Fibroblast of villous mesenchyme (primary cell): Measurements from ENCODE around the gene SCP2. TPM values are rescaled to one million over a fixed set of nuclear protein-coding genes. Genes with fewer than 3 reads are reported as not detected.
"Not testable (repeated sequence)": the region's sequence is repeated elsewhere in the genome, so short reads cannot be mapped to it uniquely, and the experiment has no call there.

Experiments used
- DNase-seq: peaks from one replicate; pipeline ENCODE4 v3.0.0-alpha.2; 2010; ENCODE audit warnings: low read depth
- H3K4me3 ChIP-seq: 2 replicates; pipeline ENCODE4 v1.5.1; 2011; ENCODE audit warnings: low read depth, mild to moderate bottlenecking, low read length
- CTCF ChIP-seq: IDR thresholded peaks from 2 replicates; pipeline ENCODE4 v1.5.1; 2012; ENCODE audit warnings: low read depth, mild to moderate bottlenecking, low read length; ENCODE audit not compliant: insufficient read depth
- total RNA-seq: library from RNA; depleted of rRNA; stranded (reverse); fragments of >200 nt; gene quantifications from 2 replicates; pipeline ENCODE4 v1.2.3, GENCODE V29; 2012

The SCP2 gene
- total RNA-seq, 1 donor, result 170 TPM

- no peak for DNase-seq
- no peak overlapping the region for H3K4me3 ChIP-seq
- no peak for TF ChIP-seq CTCF
These were observed 40.6 kb downstream of the SCP2 start for GRCh38 chr1:52967666-52968065.

GRCh38 chr1:52969234-52969633 lies 42.2 kb downstream of the SCP2 start:
- not testable (repeated sequence) for DNase-seq, H3K4me3 ChIP-seq

GRCh38 chr1:52970149-52970548 lies 43.1 kb downstream of the SCP2 start:
- H3K4me3 ChIP-seq, result no peak overlapping the region

GRCh38 chr1:52973841-52974240 lies 46.8 kb downstream of the SCP2 start:
- no peak for TF ChIP-seq CTCF
- DNase-seq, result no peak
- H3K4me3 ChIP-seq, result no peak overlapping the region

More at GRCh38 chr1:52970149-52970548, 43.1 kb downstream of the SCP2 start:
- peak; percentile 45 for DNase-seq
- TF ChIP-seq CTCF, result peak; percentile 21

GRCh38 chr1:52976183-52977035 lies 49.3 kb downstream of the SCP2 start:
- DNase-seq, result no peak
- TF ChIP-seq CTCF, result no peak
- no peak overlapping the region for H3K4me3 ChIP-seq

- no peak for TF ChIP-seq CTCF
- DNase-seq, result no peak
- no peak overlapping the region for H3K4me3 ChIP-seq
These were observed 51.0 kb downstream of the SCP2 start for GRCh38 chr1:52978045-52978444.

- not testable (repeated sequence) for DNase-seq, H3K4me3 ChIP-seq
These were observed 65.7 kb downstream of the SCP2 start for GRCh38 chr1:52992733-52993132.

GRCh38 chr1:52994656-52995055 lies 67.6 kb downstream of the SCP2 start:
- TF ChIP-seq CTCF, result no peak
- no peak overlapping the region for H3K4me3 ChIP-seq
- DNase-seq, result no peak
